ENCODE data around the gene ARID1B.

DNA sequence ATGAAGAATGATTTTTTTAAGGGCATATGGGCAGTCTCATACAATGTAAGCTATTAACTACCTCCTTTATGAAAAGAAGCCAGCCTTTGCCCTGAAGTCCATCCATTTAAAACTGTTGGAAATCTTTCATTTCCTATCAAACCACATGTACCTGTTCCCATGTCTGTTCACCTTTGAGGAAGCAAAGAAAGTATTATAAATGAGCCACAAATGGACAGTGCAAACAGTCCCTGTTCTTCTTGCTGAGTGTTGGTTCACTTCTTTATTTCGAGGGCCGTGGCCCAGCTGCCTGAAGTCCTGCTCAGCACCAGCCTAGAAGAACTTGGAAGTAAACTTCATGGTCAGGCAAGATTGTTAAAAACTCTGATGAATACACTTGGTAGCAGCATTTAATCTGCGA lies 433.8 kb downstream of the ARID1B start:
- TF ChIP-seq, protein P1, sequence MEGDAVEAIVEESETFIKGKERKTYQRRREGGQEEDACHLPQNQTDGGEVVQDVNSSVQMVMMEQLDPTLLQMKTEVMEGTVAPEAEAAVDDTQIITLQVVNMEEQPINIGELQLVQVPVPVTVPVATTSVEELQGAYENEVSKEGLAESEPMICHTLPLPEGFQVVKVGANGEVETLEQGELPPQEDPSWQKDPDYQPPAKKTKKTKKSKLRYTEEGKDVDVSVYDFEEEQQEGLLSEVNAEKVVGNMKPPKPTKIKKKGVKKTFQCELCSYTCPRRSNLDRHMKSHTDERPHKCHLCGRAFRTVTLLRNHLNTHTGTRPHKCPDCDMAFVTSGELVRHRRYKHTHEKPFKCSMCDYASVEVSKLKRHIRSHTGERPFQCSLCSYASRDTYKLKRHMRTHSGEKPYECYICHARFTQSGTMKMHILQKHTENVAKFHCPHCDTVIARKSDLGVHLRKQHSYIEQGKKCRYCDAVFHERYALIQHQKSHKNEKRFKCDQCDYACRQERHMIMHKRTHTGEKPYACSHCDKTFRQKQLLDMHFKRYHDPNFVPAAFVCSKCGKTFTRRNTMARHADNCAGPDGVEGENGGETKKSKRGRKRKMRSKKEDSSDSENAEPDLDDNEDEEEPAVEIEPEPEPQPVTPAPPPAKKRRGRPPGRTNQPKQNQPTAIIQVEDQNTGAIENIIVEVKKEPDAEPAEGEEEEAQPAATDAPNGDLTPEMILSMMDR (IDR thresholded peaks at IDR 0.05): no peak
- TF ChIP-seq POLR2A (IDR thresholded peaks at IDR 0.05) (no peak), POLR2AphosphoS5 (IDR thresholded peaks at IDR 0.05) (no peak)

Data from transverse colon (tissue), 4 donors.